Hippocampal formation (tissue), 2 donors: ENCODE results near the gene RPL34.
"Not testable (repeated sequence)": the region's sequence is repeated elsewhere in the genome, so short reads cannot be mapped to it uniquely, and the experiment has no call there.

Experiments used
- DNase-seq, 2 donors: peaks; one replicate each; lab custom pipeline; 2025; lab: John Stamatoyannopoulos, UW

The RPL34 gene

DNA sequence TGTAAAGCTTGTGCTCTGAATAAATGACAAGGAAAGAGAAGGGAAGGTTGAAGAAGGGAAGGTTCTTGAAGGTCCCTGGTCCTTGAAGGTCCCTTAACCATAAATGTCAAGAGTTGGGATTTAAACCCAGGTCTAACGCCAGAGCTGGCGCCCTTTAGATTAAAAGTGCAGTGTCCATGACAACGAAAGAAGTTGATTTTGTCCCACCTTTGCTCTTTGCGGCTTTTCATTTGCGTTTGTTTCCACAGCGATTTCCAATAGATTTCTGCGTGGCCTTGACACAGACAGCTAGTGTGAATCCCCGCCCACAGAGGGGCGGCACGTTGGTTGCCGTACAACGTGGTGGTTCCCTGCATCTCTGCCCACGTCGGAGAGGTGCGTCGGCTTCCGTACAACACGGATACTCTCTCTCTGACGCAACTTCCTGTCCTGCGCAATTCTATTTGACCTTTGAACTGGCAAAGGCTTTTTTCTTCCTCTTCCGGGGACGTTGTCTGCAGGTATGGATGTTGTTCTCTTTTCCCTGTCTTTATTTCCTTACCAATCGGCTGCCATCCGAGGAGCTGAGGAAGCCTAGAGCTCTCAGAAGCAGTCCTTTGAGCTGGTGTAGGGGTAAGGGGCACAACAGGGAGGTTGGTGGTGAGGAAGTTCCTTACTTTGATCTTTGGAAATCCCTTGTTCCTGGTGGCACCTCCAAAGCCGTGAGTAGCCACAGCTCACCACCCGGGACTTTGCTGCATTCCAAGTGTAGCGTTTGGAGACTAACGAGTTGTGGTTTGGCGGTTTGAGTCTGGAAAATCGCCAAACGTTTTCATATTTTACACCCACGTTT is at the start of gene RPL34:
RPL34 (plus strand) TSS at position 476 of the 832 bp plus-strand sequence. CDS start 1,384 bp downstream, outside the sequence.
- DNase-seq = peak; percentile 96 to 98

GRCh38 chr4:108570993-108571569 is 49.3 kb upstream of the RPL34 start:
- no peak for DNase-seq

- DNase-seq = no peak
Measured at GRCh38 chr4:108574402-108574801, 46.0 kb upstream of the RPL34 start.

DNA sequence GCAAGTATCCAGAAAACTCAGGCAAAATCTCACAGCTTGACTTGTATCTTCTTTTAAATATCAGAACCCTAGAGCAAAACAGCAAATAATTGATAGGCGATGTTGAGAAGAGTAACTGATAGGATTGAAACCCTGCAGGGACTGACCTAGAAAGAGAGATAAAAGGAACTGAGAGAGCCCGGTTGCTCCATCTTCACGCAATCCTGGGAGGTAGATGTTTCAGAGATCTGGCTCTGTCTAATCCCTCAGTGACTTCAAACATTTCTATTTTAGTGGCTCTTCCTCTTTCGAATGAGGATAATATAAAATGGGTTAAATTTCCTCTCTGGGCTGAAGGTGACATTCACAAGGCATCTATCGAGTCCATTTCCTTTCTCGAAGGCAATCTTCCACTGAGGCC is 39.3 kb upstream of the RPL34 start:
- DNase-seq = no peak

- DNase-seq = no peak
Measured at GRCh38 chr4:108586778-108587177, 33.6 kb upstream of the RPL34 start.

GRCh38 chr4:108588878-108589277 is 31.5 kb upstream of the RPL34 start:
- no peak for DNase-seq

GRCh38 chr4:108589961-108590360 is 30.4 kb upstream of the RPL34 start:
- DNase-seq = no peak

DNA sequence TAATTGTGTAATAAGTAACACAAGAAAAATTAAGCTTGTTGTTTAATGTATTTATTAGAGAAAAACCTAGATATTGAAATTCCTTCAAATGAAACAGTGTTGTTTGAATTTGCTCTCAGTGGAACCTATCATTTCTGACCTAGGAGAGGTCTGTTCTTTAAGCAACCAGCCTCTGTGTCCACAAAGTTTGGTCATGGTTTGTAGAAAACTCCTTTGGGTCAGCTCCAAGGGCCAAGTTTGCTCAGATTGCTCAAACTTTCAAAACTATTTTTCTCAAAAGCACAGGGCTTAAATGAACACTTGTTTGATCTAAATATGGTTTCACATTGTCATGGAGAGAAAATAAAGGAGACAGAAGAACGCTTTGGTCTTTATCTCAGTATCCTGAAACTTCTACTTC is 29.6 kb upstream of the RPL34 start:
- no peak for DNase-seq

- DNase-seq = no peak
Measured at GRCh38 chr4:108592674-108592986, 27.7 kb upstream of the RPL34 start.

DNA sequence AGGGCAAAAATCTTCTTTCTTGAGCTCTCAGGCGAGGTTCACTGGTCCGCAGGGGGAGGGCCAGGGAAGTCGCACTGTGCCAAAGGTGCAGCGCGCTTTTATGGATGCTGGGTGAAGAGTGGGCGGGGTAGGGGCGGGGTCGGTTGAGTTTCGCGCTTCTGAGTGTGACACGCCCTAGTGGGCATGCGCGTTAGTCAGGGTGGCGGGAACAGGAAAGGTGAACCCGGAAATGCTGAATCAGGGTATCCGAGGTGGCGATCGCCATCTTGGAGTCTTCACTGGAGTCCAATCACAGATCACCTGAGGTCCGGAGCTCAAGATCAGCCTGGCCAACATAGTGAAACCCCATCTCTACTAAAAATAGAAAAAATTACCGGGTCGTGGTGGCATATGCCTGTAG is 26.1 kb upstream of the RPL34 start:
- DNase-seq = not testable (repeated sequence)

GRCh38 chr4:108596344-108596743 is 24.0 kb upstream of the RPL34 start:
- no peak for DNase-seq

GRCh38 chr4:108601106-108601505 is 19.3 kb upstream of the RPL34 start:
- DNase-seq = no peak

DNA sequence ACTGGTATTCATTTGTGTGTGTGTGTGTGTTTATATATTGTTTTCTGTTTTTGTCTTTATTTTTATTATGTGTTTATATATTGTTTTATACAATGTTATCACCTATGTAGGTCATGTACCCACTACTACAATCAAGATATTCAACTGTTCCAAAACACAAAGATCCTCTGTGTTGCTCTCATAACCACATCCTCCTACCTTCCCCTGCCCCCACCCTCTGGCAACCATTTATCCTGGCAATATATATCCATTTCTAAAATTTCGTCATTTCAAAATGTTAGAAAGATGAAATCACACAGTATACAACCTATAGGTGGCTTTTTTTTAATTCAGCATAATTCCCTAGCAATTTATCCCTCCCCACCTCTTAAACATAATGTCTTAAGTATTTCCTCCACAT is 18.8 kb upstream of the RPL34 start:
- no peak for DNase-seq

GRCh38 chr4:108602163-108602562 is 18.2 kb upstream of the RPL34 start:
- DNase-seq = no peak

GRCh38 chr4:108607079-108607815 is 13.1 kb upstream of the RPL34 start:
- no peak for DNase-seq

- peak in 1 of 2 donors; percentile 50 for DNase-seq
Measured at GRCh38 chr4:108611365-108611764, 9.0 kb upstream of the RPL34 start.

DNA sequence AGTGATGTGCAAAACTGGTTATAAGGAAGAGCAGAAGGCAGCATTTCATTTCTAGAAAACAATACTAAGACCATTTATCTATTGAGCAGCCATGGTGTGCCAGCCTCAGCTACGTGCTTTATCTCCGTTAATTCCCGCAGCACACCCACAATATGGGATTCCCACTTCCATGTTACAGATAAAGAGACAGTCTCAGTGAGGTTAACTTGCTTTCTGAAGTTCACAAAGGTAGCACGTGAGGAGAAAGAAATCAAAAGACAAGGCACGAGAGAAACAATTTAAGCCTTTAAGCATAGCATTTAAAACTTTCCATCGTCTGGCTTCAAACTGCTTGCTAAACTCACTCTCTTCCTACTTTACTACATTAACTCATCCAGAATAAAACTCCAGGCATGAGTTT is 8.0 kb upstream of the RPL34 start:
- no peak for DNase-seq

DNA sequence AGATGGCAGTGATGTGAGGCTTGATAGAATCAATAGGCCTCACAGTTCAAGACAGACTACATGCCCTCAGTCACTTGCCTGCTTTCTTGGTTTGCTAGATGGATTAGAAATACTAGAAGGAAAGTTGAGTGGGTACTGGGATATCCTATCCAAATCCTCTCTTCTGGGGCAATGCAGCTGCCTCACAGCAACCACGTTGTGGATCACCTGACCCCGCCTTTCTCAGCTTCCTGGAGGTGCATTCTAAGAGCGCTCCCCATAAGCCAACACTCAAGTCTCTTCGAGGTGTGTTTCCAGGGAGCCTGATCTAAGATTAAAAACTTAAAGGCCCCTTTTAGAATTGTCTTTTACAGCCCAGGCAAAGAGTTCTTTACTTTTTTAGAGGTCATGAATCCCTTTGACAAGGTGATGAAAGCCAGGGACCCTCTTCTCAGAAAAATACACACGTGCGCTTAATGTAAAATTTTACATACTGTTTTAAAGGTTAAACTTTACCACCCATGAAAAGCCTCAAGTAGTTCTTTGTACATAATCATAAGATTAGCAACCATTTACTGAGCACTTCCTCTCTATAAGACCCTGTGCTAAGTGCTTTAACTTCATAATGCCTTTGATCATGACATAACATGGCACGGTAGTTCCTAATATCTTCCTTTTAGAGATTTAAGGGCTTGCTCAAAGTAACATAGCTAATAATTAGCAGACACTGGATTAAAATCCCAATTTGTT is 840 bp upstream of the RPL34 start:
- DNase-seq = no peak

DNA sequence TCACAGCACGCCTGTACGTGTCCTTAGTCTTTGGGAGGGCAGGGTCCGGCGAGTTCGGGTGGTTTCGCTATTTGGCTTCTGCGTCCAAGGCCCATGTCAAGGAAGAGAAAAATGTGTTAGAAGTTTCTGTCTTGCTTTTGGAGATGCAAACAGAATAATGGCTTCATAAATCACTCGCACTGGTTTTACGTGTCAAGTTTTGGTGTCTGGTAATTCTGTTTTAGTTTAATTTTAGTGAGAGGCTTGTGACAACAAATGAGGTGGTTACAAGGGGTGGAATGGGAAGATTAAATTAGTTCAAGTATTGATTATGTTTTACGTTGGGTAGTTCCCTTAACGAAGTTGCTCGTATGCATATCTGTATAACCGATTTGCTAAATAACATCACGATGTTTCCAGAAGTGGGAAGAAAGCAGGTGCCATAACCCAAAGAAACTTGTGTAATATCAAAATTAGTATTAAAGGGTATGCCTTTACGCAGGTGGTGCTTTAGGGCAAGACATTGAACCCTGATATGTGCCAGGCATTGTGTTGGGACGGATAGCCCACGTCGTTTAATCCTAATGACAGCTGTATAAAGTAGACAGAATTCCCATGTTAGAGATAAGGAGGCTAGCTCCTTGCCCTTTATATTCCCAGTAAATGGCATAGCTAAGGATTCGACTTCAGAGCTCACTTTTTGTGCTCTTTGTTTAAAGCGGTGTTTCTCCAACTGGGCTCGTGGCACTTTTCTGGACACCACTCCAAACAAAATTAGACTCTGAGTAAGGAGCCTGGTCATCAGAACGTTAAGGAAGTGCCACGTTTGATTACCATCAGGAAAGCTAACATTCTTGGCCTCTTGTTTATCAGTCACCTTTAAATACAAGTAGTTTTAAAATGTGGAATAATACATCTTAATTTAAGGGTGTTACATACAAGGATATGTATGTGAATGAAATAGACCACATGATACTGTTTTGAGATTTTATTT is 843 bp downstream of the RPL34 start:
- DNase-seq = no peak

DNA sequence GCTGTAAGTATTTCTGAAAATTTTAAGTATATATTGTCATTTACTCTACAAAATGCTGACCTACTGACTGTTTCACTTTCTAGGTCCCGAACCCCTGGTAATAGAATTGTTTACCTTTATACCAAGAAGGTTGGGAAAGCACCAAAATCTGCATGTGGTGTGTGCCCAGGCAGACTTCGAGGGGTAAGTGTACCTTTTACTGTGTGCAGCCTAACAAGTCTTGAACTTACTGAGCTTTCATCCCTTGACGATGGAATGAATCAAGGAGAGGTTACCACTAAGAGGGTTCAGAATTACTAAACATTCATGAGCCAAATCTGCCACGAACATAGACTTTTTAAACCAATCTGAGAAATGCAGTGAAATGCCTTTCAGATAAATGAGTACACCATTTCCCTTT is 1.6 kb downstream of the RPL34 start:
- no peak for DNase-seq

GRCh38 chr4:108622828-108623227 is 2.5 kb downstream of the RPL34 start:
- DNase-seq = no peak
